IMR-90 (cell line): Measurements from ENCODE around the gene TMEM212.

ENCODE experiments used
- CTCF ChIP-seq: conservative IDR thresholded peaks from 2 replicates; pipeline ENCODE4 v1.5.1; 2012; ENCODE audit warnings: mild to moderate bottlenecking, low read depth, low read length, improper control_type of control experiment
- MXI1 ChIP-seq: IDR thresholded peaks from 2 replicates; pipeline ENCODE4 v1.6.1; 2012; ENCODE audit warnings: low read depth, mild to moderate bottlenecking, low read length, moderate library complexity, borderline replicate concordance
- POLR2A ChIP-seq: IDR thresholded peaks from 2 replicates; pipeline ENCODE4 v1.6.1; 2012; ENCODE audit warnings: mild to moderate bottlenecking, low read depth, low read length
- RAD21 ChIP-seq: IDR thresholded peaks from 2 replicates; pipeline ENCODE4 v1.6.1; 2012; ENCODE audit warnings: low read length, improper control_type of control experiment
- SMC3 ChIP-seq: fragments of 150-350 bp; IDR thresholded peaks from 2 replicates; pipeline ENCODE4 v1.6.1; 2016; ENCODE audit warnings: low read depth, mild to moderate bottlenecking, antibody characterized with exemption, low read length, moderate library complexity

- TF ChIP-seq SMC3 = no peak
- no peak for TF ChIP-seq POLR2A
- TF ChIP-seq CTCF = no peak
- no peak for TF ChIP-seq MXI1
- no peak for TF ChIP-seq RAD21
These were observed 5.5 kb upstream of the TMEM212 start for GRCh38 chr3:171837698-171838097.
